Esophagus squamous epithelium (tissue), 4 donors: ENCODE data around the gene NFE2.

Experiments
- POLR2A ChIP-seq, 4 donors: fragments of 450-650 bp; IDR thresholded peaks; one replicate each; pipeline ENCODE4 v1.6.1; 2017; ENCODE audit warnings: antibody characterized with exemption in 4 of 4, mild to moderate bottlenecking in 4 of 4, moderate library complexity in 3 of 4
- TF ChIP-seq, protein P1 (sequence below), 6 experiments: fragments of 450-650 bp in 4 of 6; fragments of 200-600 bp in 2 of 6; sonication (generic) in 2 of 6; IDR thresholded peaks; one replicate each; pipeline ENCODE4 v1.5.1; 2016 to 2019; ENCODE audit warnings: antibody characterized with exemption in 6 of 6, mild to moderate bottlenecking in 4 of 6, moderate library complexity in 4 of 6

DNA sequence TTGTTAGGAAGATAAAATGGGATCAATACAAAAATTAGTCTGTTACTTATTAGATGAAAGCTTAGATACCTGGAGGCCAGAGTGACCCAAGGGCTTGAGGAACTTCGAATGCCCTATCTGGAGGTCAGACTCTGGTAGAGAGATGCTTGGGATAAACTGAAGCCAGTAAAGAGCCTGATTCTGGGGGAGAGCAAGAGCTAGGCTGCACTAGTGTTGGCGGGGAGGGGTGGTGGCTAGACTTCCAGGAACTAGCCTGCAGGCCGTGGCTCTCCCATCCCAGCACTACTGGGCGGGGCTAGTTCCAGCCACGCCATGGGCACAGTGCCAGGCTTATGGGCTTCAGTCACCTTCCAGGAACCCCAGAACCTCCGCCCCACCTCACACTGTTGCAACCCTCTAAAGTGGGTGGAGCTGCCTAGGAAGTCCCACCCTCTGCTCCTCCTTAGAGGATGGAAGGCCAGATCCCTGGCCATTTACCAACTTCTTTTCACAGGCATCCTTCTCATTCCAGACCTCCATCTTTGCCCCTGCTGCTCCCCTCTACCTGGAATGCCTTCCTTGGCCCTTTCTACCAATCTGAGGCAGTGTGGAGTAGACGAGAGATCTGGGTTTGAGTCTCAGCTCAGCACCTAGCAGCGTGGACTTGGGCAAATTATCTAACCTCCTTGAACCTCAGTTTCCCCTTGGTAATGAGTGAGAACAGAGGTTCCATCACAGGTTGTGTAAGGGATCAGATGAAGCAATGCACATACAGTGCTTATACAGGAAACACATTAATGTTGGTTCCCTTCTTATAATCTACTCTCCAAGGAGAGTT, 6.3 kb upstream of the NFE2 start:
- TF ChIP-seq, protein P1, sequence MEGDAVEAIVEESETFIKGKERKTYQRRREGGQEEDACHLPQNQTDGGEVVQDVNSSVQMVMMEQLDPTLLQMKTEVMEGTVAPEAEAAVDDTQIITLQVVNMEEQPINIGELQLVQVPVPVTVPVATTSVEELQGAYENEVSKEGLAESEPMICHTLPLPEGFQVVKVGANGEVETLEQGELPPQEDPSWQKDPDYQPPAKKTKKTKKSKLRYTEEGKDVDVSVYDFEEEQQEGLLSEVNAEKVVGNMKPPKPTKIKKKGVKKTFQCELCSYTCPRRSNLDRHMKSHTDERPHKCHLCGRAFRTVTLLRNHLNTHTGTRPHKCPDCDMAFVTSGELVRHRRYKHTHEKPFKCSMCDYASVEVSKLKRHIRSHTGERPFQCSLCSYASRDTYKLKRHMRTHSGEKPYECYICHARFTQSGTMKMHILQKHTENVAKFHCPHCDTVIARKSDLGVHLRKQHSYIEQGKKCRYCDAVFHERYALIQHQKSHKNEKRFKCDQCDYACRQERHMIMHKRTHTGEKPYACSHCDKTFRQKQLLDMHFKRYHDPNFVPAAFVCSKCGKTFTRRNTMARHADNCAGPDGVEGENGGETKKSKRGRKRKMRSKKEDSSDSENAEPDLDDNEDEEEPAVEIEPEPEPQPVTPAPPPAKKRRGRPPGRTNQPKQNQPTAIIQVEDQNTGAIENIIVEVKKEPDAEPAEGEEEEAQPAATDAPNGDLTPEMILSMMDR (IDR thresholded peaks at IDR 0.05), result no peak
- TF ChIP-seq POLR2A (IDR thresholded peaks at IDR 0.05), result no peak
